GM12864 (cell line): ENCODE data around the gene LUZP2.

Source experiments
- DNase-seq: peaks from one replicate; pipeline ENCODE4 v3.0.0-alpha.2; 2011; ENCODE audit warnings: low read depth
- H3K4me3 ChIP-seq: 2 replicates; pipeline ENCODE4 v1.5.1; 2011; ENCODE audit warnings: mild to moderate bottlenecking, low read depth, low read length, control low read depth
- TF ChIP-seq, protein P1 (sequence below): IDR thresholded peaks from 2 replicates; pipeline ENCODE4 v1.5.1; 2011; ENCODE audit warnings: low read depth, mild to moderate bottlenecking, moderate library complexity, low read length, control low read depth, inconsistent platforms; ENCODE audit errors: missing control alignments

LUZP2 gene

DNA sequence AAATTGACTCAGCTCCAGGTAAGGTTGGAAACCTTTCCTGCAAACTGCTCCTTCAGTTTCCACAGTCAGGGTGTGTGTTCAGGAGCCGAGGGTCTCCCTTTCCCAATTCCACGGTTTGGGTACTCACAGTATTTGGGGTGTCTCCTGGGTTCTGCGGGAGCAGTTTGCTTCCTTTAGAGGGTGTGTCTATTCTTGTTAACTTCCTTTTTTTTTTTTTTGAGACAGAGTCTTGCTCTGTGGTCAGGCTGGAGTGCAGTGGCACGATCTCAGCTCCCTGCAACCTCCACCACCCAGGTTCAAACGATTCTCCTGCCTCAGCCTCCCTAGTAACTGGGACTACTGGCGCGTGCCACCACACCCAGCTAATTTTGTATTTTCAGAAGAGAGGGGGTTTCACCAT, 251.4 kb downstream of the LUZP2 start:
- no peak overlapping the region for H3K4me3 ChIP-seq
- no peak for DNase-seq
- TF ChIP-seq, protein P1, sequence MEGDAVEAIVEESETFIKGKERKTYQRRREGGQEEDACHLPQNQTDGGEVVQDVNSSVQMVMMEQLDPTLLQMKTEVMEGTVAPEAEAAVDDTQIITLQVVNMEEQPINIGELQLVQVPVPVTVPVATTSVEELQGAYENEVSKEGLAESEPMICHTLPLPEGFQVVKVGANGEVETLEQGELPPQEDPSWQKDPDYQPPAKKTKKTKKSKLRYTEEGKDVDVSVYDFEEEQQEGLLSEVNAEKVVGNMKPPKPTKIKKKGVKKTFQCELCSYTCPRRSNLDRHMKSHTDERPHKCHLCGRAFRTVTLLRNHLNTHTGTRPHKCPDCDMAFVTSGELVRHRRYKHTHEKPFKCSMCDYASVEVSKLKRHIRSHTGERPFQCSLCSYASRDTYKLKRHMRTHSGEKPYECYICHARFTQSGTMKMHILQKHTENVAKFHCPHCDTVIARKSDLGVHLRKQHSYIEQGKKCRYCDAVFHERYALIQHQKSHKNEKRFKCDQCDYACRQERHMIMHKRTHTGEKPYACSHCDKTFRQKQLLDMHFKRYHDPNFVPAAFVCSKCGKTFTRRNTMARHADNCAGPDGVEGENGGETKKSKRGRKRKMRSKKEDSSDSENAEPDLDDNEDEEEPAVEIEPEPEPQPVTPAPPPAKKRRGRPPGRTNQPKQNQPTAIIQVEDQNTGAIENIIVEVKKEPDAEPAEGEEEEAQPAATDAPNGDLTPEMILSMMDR, result no peak

DNA sequence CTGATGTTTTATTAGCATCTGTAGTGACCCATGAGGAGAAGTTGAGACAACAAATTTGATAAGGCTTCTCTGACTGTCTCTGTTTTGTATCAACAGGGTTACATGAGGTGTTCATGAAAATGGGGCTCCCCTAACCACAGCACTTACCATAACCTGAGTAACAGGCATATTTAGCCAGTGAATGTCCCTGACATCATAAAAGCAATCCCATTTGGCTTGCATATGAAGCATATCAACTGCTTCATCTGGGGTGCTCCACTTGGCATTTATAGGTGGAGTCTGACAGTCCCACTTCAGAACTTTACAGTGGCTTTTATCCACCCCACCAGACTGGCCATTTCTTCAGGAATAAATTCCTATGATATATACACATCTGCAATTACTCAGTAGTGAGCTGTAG, 257.6 kb downstream of the LUZP2 start:
- H3K4me3 ChIP-seq, result no peak overlapping the region
- TF ChIP-seq, protein P1, result no peak
- no peak for DNase-seq

DNA sequence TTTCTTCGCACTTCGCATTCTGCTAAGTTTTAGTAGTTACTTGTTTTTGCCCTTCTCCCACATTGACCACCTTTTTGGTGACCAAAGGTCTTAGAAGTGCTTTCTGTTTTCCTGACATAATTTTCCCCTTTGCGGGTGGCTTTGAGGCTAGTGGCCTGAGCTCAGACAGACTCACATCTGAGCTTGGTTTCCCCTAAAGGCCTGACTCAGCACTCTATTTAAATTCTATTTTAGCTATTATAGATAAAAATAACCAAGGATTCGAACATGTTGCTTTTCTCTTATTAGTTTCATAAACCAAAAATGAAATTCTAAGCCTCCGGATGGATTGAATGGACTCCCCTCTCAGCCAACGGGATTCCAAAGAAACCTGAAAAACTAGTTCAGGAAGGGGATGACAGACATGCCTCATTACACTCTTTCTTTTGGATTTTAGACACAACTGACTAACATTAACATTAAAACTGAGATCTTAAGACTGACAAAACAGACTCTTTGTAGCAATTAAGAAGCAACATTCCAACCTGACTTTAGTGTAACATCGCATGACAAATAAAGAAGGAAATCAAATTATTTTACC, 258.5 kb downstream of the LUZP2 start:
- TF ChIP-seq, protein P1, result no peak
- no peak overlapping the region for H3K4me3 ChIP-seq
- DNase-seq, result no peak

DNA sequence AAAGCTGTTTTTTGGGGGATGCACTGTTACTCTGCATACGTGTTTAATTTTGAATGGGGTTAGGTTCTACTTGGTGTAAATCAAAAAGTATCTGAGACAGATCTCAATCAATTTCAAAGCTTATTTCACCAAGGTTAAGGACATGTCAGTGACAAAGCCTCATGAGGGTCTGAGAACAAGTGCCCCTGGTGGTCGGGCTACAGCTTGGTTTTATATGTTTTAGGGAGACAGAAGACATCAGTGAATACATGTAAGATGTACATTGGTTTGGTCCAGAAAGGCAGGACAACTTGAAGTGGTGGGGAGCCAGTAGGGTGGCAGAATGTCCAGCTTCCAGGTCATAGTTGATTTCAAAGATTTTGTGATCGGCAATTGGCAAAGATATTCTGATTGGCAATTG, 262.9 kb downstream of the LUZP2 start:
- TF ChIP-seq, protein P1, result no peak
- H3K4me3 ChIP-seq, result no peak overlapping the region
- no peak for DNase-seq

DNA sequence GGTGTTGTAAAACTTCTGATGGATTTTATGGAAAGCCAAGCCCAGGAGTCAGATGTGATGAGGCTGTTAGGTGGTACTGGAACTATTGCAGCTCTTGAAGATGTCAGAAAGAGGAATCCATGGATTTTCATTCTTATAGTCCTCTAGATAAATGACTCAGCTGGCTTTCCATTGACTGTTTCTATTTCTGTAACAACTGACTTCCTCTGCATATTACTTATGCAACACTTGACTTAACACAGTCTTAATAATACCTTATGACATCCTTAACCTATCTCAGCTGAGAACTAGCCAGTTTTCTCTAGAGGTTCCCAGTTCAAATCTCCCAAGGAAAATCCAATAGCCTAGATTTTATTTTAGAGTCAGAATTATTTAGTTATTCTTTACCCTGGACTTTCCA, 263.8 kb downstream of the LUZP2 start:
- DNase-seq, result no peak
- no peak overlapping the region for H3K4me3 ChIP-seq
- TF ChIP-seq, protein P1, result no peak

DNA sequence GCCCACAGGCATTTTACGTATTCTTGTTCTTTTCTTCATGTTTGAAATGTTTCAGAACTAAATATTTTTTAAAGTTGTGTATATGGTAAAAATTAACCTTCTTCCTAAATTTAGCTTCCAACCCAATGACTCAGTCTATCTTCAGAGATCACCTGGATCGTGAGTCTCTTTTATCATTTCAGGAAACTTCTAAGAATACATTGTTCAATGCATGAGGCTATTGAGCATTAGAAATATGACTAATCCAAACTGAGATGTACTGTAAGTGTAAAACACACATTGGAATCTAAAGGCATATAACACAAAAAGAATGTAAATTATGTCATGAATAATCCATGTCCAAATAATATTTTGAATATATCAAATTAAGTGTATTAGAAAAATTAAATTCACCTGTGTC, 265.2 kb downstream of the LUZP2 start:
- H3K4me3 ChIP-seq, result no peak overlapping the region
- TF ChIP-seq, protein P1, result no peak
- DNase-seq, result no peak

DNA sequence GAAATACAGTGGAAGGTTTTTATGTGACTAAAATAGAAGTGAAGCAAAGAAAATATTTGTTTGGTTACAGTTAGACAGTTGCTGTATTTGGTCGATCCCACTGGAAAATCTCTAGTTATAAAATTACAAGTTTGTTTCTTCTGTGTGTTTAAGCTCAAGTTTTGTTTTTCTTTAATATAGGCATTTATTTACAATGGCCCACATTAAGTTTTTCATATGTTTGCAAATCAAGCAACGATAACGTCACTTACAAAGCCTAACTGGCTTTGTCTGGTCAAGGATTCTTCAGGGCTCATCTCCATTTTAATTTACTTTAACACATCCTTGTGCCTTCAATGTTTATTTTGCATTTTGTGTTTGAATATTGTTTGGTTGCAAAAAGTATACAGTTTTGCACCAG, 270.6 kb downstream of the LUZP2 start:
- no peak overlapping the region for H3K4me3 ChIP-seq
- TF ChIP-seq, protein P1, result no peak
- no peak for DNase-seq
